SK-N-MC (cell line): ENCODE data around the gene PAX2.

Experiments used
- DNase-seq: peaks from one replicate; pipeline ENCODE4 v3.0.0-alpha.2; 2011; ENCODE audit warnings: low read depth, low spot score
- H3K27ac ChIP-seq: fragments of 200-600 bp; sonication (generic); 2 replicates; pipeline ENCODE4 v1.5.1; 2016; ENCODE audit warnings: mixed run types
- H3K36me3 ChIP-seq: fragments of 200-600 bp; sonication (generic); 2 replicates; pipeline ENCODE4 v1.6.1; 2017; ENCODE audit warnings: antibody characterized with exemption, low read length, mixed read lengths; ENCODE audit not compliant: insufficient read depth
- H3K4me3 ChIP-seq: fragments of 200-600 bp; sonication (generic); 2 replicates; pipeline ENCODE4 v1.5.1; 2016
- H3K9ac ChIP-seq: fragments of 200-600 bp; sonication (generic); 2 replicates; pipeline ENCODE4 v1.8.0; 2017; ENCODE audit warnings: mixed run types, mixed read lengths; ENCODE audit not compliant: insufficient read length
- H3K9me3 ChIP-seq: fragments of 200-600 bp; sonication (generic); 2 replicates; pipeline ENCODE4 v1.6.1; 2017; ENCODE audit warnings: low read depth, mild to moderate bottlenecking, antibody characterized with exemption, low read length, moderate library complexity, mixed read lengths
- EZH2 ChIP-seq: fragments of 200-600 bp; sonication (generic); IDR thresholded peaks from one replicate; pipeline ENCODE4 v1.6.1; 2017; ENCODE audit warnings: antibody characterized with exemption
- FOXP2 ChIP-seq: optimal IDR thresholded peaks from 2 replicates; pipeline ENCODE3; 2011; ENCODE audit warnings: mild to moderate bottlenecking, moderate library complexity; ENCODE audit not compliant: insufficient read depth; ENCODE audit errors: extremely low read length, control extremely low read depth
- POLR2AphosphoS5 ChIP-seq: IDR thresholded peaks from 2 replicates; pipeline ENCODE4 v1.6.1; 2012; ENCODE audit warnings: mild to moderate bottlenecking, low read depth, low read length, borderline replicate concordance

Gene PAX2

DNA sequence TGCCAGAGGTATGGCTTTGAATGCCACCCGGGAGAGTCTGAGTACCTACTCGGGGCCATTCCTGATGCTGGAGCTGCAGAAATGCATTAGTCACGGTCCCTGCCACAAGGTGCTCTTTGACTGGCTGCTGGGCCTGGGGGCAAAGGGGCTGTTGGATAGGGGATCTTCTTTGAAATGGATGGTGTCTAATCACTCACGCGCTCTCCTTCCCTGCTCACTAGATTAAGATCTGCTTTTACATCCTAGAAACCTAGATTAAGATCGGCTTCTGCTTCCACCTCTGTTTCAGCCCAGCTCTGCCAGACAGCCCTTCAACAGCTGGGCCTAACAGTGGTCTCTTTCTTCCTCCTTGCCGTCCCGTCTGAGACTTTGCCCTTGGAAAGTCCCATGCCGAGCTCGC, 57.2 kb downstream of the PAX2 start:
- Histone ChIP-seq H3K27ac (no peak overlapping the region), H3K36me3 (no peaks in the 10 kb centered on the region), H3K9me3 (no peaks in the 10 kb centered on the region), H3K4me3 (no peak overlapping the region), H3K9ac (no peak overlapping the region)
- no peak for DNase-seq
- TF ChIP-seq EZH2 (no peak), POLR2AphosphoS5 (no peak)

DNA sequence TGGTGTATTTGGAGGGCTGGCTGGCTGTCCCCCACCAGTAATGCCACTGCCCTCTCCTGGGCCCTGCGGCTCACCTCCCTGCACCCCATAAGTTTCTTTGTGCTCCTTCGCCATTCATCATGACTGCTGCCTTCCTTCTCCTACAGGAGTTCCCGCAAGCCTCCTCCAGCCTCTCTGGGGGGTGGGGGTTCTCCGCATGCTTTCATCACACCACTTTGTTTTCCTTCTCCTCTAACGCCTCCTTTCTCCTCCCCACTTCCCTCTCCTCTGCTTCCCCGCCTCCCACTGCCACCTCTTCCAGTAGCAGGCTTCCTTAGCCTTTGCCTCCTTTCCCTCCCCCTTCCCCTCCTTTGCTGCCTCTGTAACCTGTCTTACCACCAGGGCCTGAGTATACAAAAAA, 58.1 kb downstream of the PAX2 start:
- no peak for TF ChIP-seq FOXP2
- no peak for TF ChIP-seq POLR2AphosphoS5
- TF ChIP-seq EZH2, result no peak
- no peak overlapping the region for H3K4me3 ChIP-seq
- H3K9ac ChIP-seq, result no peak overlapping the region
- no peak for DNase-seq
- H3K36me3 ChIP-seq, result no peaks in the 10 kb centered on the region
- no peaks in the 10 kb centered on the region for H3K9me3 ChIP-seq
- H3K27ac ChIP-seq, result no peak overlapping the region

DNA sequence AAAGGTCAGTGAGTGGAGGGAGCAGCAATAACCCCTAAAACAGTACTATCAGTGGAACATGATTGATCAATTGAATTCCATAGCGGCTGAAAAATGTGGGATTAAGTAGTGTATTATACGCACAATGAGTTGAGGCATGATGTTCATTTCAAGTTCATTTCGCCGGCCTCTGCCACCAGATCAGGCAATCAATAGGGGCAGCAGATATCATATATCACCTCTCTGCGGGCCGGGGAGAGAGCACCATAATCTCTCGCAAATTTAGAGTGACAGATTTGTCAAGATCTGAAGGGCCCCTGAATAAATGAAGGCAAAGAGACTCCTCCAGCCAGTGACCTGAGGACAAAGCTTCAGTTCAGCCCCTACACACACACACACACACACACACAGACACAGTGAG, 58.5 kb downstream of the PAX2 start:
- Histone ChIP-seq H3K9me3 (no peaks in the 10 kb centered on the region), H3K4me3 (no peak overlapping the region), H3K9ac (no peak overlapping the region), H3K27ac (no peak overlapping the region), H3K36me3 (no peaks in the 10 kb centered on the region)
- TF ChIP-seq FOXP2 (no peak), EZH2 (no peak), POLR2AphosphoS5 (no peak)
- no peak for DNase-seq

DNA sequence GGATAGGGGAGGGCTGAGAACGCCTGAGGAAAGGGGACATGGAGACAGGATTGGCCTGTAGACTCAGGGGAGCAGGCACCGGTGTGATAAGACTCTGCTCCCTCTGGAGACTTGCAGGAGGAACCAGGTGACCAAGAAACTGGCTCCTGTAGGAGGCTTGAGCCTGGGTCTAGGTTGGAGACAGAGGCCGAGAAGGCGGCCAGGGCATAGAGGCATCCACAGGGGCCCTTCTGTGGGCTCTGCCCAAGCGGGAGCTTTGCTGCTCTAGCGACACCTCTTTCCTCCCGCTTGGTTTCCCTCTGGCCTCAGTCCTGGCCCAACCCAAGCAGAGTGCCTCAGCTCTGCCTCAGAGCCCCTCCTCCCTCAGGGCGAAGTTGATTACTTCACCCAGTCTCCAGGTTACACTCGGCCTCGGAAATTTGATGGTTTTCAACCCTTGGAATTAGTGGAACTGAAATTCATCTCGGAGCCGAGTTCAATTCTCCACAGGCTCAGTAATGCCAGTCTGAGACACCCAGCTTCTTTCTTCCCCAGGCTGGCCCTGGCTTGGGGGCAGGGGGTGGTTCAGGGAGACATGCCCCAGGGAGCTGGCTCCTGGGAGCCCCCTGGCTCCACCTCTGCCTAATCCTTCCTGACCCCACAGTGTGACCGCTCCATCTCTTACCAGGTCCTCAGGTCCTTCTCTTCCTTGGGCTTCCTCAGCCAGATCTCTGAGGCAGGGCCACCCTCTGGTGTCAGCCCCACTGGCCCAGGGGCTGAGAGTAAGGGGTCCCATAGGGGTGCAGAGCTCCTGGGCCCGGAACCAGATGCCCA, 60.4 kb downstream of the PAX2 start:
- Histone ChIP-seq H3K9ac (no peak overlapping the region), H3K4me3 (no peak overlapping the region), H3K27ac (no peak overlapping the region), H3K9me3 (no peaks in the 10 kb centered on the region), H3K36me3 (no peaks in the 10 kb centered on the region)
- no peak for DNase-seq
- TF ChIP-seq POLR2AphosphoS5 (no peak), EZH2 (no peak), FOXP2 (no peak)

DNA sequence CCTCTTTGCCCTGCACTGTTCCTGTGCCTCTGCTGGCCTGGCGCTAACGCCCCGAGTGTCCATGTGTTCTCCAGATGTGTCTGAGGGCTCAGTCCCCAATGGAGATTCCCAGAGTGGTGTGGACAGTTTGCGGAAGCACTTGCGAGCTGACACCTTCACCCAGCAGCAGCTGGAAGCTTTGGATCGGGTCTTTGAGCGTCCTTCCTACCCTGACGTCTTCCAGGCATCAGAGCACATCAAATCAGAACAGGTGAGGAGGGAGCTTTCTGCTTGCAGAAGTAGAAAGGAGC, 60.9 kb downstream of the PAX2 start:
- no peak overlapping the region for H3K27ac ChIP-seq
- DNase-seq, result no peak
- no peak overlapping the region for H3K4me3 ChIP-seq
- no peaks in the 10 kb centered on the region for H3K36me3 ChIP-seq
- no peak overlapping the region for H3K9ac ChIP-seq
- H3K9me3 ChIP-seq, result no peaks in the 10 kb centered on the region
- TF ChIP-seq POLR2AphosphoS5 (no peak), FOXP2 (no peak), EZH2 (no peak)

DNA sequence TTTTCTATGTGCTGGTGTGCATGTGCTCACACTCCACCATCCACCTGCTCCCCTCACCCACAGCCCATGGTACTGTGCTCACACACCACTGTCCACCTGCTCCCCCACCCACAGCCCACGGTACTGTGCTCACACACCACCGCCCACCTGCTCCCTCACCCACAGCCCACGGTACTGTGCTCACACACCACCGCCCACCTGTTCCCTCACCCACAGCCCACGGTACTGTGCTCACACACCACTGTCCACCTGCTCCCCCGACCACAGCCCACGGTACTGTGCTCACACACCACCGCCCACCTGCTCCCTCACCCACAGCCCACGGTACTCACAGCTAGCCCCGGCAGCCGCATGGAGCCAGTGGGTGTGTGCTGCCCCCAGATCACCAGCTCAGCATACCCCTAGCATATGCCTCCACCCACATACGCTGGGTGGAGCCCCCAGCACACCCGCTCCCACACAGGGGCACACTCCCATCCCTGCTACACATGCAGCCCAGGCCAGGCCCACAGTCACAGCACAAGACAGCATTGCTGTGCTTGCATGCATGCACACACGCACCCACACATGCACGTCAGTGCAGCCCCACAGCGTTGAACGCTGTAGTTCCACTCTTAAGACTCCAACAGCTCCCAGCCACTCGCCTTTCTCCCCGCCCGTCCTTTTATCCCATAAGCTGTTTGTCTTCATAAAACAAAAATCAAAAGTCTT, 62.0 kb downstream of the PAX2 start:
- TF ChIP-seq EZH2, result no peak
- no peak for TF ChIP-seq FOXP2
- no peak for TF ChIP-seq POLR2AphosphoS5
- H3K36me3 ChIP-seq, result no peaks in the 10 kb centered on the region
- no peak overlapping the region for H3K4me3 ChIP-seq
- no peak overlapping the region for H3K9ac ChIP-seq
- no peaks in the 10 kb centered on the region for H3K9me3 ChIP-seq
- no peak overlapping the region for H3K27ac ChIP-seq
- DNase-seq, result no peak

DNA sequence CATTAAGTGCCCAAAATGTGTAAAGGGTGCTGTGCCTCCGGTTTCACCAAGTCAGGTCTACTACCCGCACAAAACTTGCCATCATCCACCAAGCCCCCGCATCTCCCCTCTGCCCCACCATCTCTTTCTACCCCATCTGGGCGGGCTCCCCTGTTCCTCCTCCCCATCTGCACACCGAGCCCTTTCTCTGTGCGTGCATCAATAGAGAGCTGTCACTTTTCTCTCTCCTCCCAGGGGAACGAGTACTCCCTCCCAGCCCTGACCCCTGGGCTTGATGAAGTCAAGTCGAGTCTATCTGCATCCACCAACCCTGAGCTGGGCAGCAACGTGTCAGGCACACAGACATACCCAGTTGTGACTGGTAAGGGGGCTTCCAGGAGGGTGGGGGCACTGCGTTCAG, 63.5 kb downstream of the PAX2 start:
- no peaks in the 10 kb centered on the region for H3K9me3 ChIP-seq
- no peak for DNase-seq
- H3K4me3 ChIP-seq, result no peak overlapping the region
- no peaks in the 10 kb centered on the region for H3K36me3 ChIP-seq
- no peak overlapping the region for H3K27ac ChIP-seq
- TF ChIP-seq EZH2, result no peak
- TF ChIP-seq FOXP2, result no peak
- TF ChIP-seq POLR2AphosphoS5, result no peak
- no peak overlapping the region for H3K9ac ChIP-seq

DNA sequence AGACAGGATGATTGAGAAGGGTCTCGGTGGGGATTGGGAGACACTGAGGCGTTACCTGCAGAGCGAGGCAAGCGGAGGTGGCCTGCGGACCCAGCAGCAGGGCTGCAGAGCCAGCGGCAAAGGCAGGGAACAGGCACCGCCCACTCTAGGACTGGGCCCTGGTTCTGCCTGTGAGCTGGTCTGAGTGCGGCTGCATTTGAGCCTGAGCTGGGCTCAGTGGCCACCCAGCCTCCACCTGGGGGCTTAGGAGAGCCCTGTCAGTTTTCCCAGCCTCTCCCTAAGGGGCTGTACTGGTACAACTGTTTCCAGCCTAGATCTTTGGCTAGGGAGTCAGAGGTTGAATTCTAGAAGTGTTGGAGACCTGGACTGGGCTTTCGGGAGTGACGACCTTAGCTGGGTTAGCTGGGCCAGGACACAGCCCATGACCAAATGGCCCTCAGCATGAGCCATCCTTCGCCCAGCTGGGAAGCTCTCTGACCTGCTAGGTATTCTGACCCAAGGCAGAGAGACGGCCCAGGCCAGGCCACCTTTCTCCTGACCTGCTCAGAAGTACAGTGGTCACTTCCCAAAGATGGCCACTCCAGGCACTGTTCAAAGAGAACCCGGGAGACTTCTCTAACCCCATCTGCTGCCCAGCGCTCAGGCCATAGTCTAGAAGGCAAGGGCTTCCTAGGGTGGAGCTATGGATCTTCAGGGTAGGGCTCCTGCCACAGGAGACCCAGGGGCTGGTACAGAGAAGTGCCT, 64.9 kb downstream of the PAX2 start:
- no peak for TF ChIP-seq POLR2AphosphoS5
- no peak for TF ChIP-seq EZH2
- TF ChIP-seq FOXP2, result no peak
- H3K4me3 ChIP-seq, result no peak overlapping the region
- H3K9ac ChIP-seq, result no peak overlapping the region
- DNase-seq, result no peak
- H3K36me3 ChIP-seq, result no peaks in the 10 kb centered on the region
- no peaks in the 10 kb centered on the region for H3K9me3 ChIP-seq
- no peak overlapping the region for H3K27ac ChIP-seq
